K562 (cell line): ENCODE data around the gene EMX2. TPM values are rescaled to one million over a fixed set of nuclear protein-coding genes. Genes with fewer than 3 reads are reported as not detected.

Source experiments
- ATAC-seq: fragments of 200-7000 bp; cut with Tn5 transposase; 3 replicates; pipeline ENCODE4 v1.9.1; 2020; ENCODE audit warnings: moderate library complexity
- BruUV-seq: library from RNA; stranded (reverse); fragments of 400-500 nt; replicated peaks from 2 replicates; lab custom pipeline; 2021; lab: Mats Ljungman, UMichigan
- CTCF ChIA-PET: fragments of 300-600 bp; formaldehyde crosslinking; extraction: SDS; loops from one replicate; lab custom pipeline; 2021; ENCODE audit warnings: low intra/inter-chr PET ratio; lab: Yijun Ruan, JAX
- POLR2A ChIA-PET: fragments of 300-600, 350-650 bp; sonication (Branson Sonifier 250); formaldehyde crosslinking; extraction: SDS; loops from one replicate; lab custom pipeline; 2021; ENCODE audit warnings: antibody characterized with exemption, inconsistent platforms; lab: Yijun Ruan, JAX
- DNase-seq, 4 experiments: peaks; one replicate each; pipeline versions ENCODE4 v3.0.0 to v3.0.0-alpha.2; 2011 to 2018; ENCODE audit warnings: low spot score in 3 of 4, mixed read lengths in 3 of 4; ENCODE audit errors: extremely low read depth in 1 of 4
- FAIRE-seq: peaks from 2 replicates; lab custom pipeline; 2011; peaks lifted over from hg19 to GRCh38; lab: Jason Lieb, UNC
- H2AFZ ChIP-seq: 2 replicates; pipeline ENCODE4 v1.6.0; 2011; ENCODE audit warnings: low read depth, low read length, control low read depth, inconsistent platforms
- H3K27ac ChIP-seq: fragments of 200-600 bp; 3 replicates; pipeline ENCODE4 v1.8.0; 2011; ENCODE audit warnings: low read depth, mild to moderate bottlenecking, control low read depth, inconsistent platforms, low read length, moderate library complexity, mixed read lengths; ENCODE audit errors: extremely low read depth
- H3K27me3 ChIP-seq, 2 experiments: fragments of 300-600 bp in 1 of 2; 2 replicates in 1 of 2; 3 replicates in 1 of 2; pipeline versions ENCODE4 v1.6.0 to v1.8.0; 2011; ENCODE audit warnings: inconsistent platforms in 2 of 2, low read length in 2 of 2, mild to moderate bottlenecking in 1 of 2, mixed read lengths in 1 of 2, moderate library complexity in 1 of 2; ENCODE audit not compliant: control insufficient read depth in 2 of 2, insufficient read depth in 2 of 2
- H3K36me3 ChIP-seq: fragments of 300-600 bp; 3 replicates; pipeline ENCODE4 v1.8.0; 2011; ENCODE audit warnings: mild to moderate bottlenecking, low read length, inconsistent platforms; ENCODE audit not compliant: control insufficient read depth, insufficient read depth
- H3K4me1 ChIP-seq, 2 experiments: fragments of 200-600 bp in 1 of 2; replicated peaks in 1 of 2; 2 replicates in 1 of 2; 3 replicates in 1 of 2; pipeline versions ENCODE4 v1.5.1 to v1.8.0; 2011; ENCODE audit warnings: inconsistent platforms in 2 of 2, low read length in 2 of 2, mild to moderate bottlenecking in 1 of 2, mixed read lengths in 1 of 2, moderate library complexity in 1 of 2; ENCODE audit not compliant: control insufficient read depth in 2 of 2, insufficient read depth in 2 of 2
- H3K4me2 ChIP-seq: 2 replicates; pipeline ENCODE4 v1.6.1; 2011; ENCODE audit warnings: low read length, control low read depth, inconsistent platforms, mixed read lengths; ENCODE audit not compliant: insufficient read depth
- H3K4me3 ChIP-seq: fragments of 200-600 bp; sonication (generic), shearing (Covaris generic); 2 replicates; pipeline ENCODE4 v1.5.1; 2016; ENCODE audit warnings: control low read depth, inconsistent platforms
- H3K79me2 ChIP-seq: fragments of 200-600 bp; 3 replicates; pipeline ENCODE4 v1.8.0; 2011; ENCODE audit warnings: low read length, inconsistent platforms; ENCODE audit not compliant: control insufficient read depth, insufficient read depth
- H3K9ac ChIP-seq, 2 experiments: 2 replicates each; pipeline versions ENCODE4 v1.6.0 to v1.6.1; 2011; ENCODE audit warnings: low read depth in 2 of 2, low read length in 2 of 2, control low read depth in 1 of 2, inconsistent platforms in 1 of 2, mild to moderate bottlenecking in 1 of 2, mixed read lengths in 1 of 2; ENCODE audit not compliant: insufficient read depth in 1 of 2
- H3K9me1 ChIP-seq: one replicate; pipeline ENCODE4 v1.6.0; 2011; ENCODE audit warnings: inconsistent platforms, mild to moderate bottlenecking, low read length, moderate library complexity; ENCODE audit not compliant: control insufficient read depth, insufficient read depth
- H3K9me3 ChIP-seq: replicated peaks from 2 replicates; pipeline ENCODE4 v1.5.1; 2011; ENCODE audit warnings: low read depth, low read length, inconsistent platforms; ENCODE audit not compliant: control insufficient read depth, insufficient read depth
- H4K20me1 ChIP-seq: replicated peaks from 2 replicates; pipeline ENCODE4 v1.6.1; 2011; ENCODE audit warnings: low read length, inconsistent platforms, mixed read lengths; ENCODE audit not compliant: control insufficient read depth, insufficient read depth
- ARNT ChIP-seq, 2 experiments: fragments of 450-650 bp; IDR thresholded peaks; 2 replicates each; pipeline ENCODE4 v1.6.1; 2016; ENCODE audit warnings: mild to moderate bottlenecking in 1 of 2
- E2F3 ChIP-seq: fragments of 250-450 bp; sonication (Bioruptor Pico); IDR thresholded peaks from 2 replicates; pipeline ENCODE4 v1.4.0; 2020; ENCODE audit warnings: mild to moderate bottlenecking
- JUND ChIP-seq, 2 experiments: IDR thresholded peaks; 2 replicates in 1 of 2; 3 replicates in 1 of 2; pipeline ENCODE4 v1.6.1; 2011; ENCODE audit warnings: borderline replicate concordance in 2 of 2, low read depth in 2 of 2, low read length in 2 of 2, improper control_type of control experiment in 1 of 2, missing biosample characterization in 1 of 2, missing genetic modification characterization in 1 of 2, missing genetic modification reagents in 1 of 2
- L3MBTL2 ChIP-seq: fragments of 450-650 bp; IDR thresholded peaks from 2 replicates; pipeline ENCODE4 v1.6.1; 2016; ENCODE audit warnings: mild to moderate bottlenecking, moderate library complexity
- NCOA2 ChIP-seq, 2 experiments: fragments of 450-650 bp; IDR thresholded peaks; 2 replicates each; pipeline ENCODE4 v1.6.1; 2018; ENCODE audit warnings: mild to moderate bottlenecking in 2 of 2, moderate library complexity in 1 of 2; ENCODE audit not compliant: partially characterized antibody in 2 of 2
- SMARCA4 ChIP-seq: fragments of 450-650 bp; IDR thresholded peaks from 2 replicates; pipeline ENCODE4 v1.6.1; 2016
- TBP ChIP-seq: optimal IDR thresholded peaks from 2 replicates; pipeline ENCODE3; 2011; ENCODE audit warnings: low read depth, low read length, improper control_type of control experiment
- ZC3H11A ChIP-seq: IDR thresholded peaks from 2 replicates; pipeline ENCODE4 v1.6.1; 2012; ENCODE audit warnings: low read depth, low read length, improper control_type of control experiment
- ZFP1 ChIP-seq: fragments of 450-650 bp; formaldehyde crosslinking; IDR thresholded peaks from 2 replicates; pipeline ENCODE4 v1.4.0; 2020; ENCODE audit warnings: mild to moderate bottlenecking, mixed read lengths
- ZNF551 ChIP-seq: fragments of 250-450 bp; sonication (Bioruptor Pico); IDR thresholded peaks from 2 replicates; pipeline ENCODE4 v1.5.0; 2021; ENCODE audit warnings: mild to moderate bottlenecking, moderate library complexity
- ZNF717 ChIP-seq: fragments of 250-450 bp; sonication (Bioruptor Pico); IDR thresholded peaks from 2 replicates; pipeline ENCODE4 v1.5.0; 2021
- WGBS: fragments of 100-300 bp; shearing (Covaris generic); methylation state at CpG from one replicate; pipeline ENCODE4 v1.1.6; 2016; ENCODE audit warnings: low coverage, mixed read lengths; ENCODE audit not compliant: insufficient coverage; ENCODE audit errors: missing lambda C conversion rate; 5-methylcytosine and 5-hydroxymethylcytosine counted together
- in situ Hi-C: fragments of 300-500 bp; cut with MboI; formaldehyde crosslinking; loops from 4 replicates; pipeline ENCODE4 v1.15.0; 2018; ENCODE audit warnings: inconsistent platforms, mixed read lengths
- intact Hi-C: fragments of 100-400 bp; cut with micrococcal nuclease; formaldehyde crosslinking; loops from 2 replicates; pipeline ENCODE4 v1.14.2; 2022
- polyA plus RNA-seq, 8 experiments: library from polyadenylated mRNA; depleted of rRNA in 4 of 8; stranded (reverse) in 5 of 8; unstranded in 3 of 8; fragments of >200 nt; fragmentation: Nextera tagmentation in 2 of 8; fragmentation: Illumina TruSeq in 1 of 8; extraction: Ambion mirVana in 2 of 8; extraction: Trizol in 1 of 8; gene quantifications; 2 replicates each; pipeline versions ENCODE4 v1.2.1 to v1.2.3, GENCODE V29; 2011 to 2014; ENCODE audit warnings: inconsistent platforms in 1 of 8, missing spikeins in 1 of 8
- total RNA-seq, 7 experiments: library from RNA; depleted of rRNA in 6 of 7; stranded (reverse); fragments of >200 nt in 6 of 7; fragmentation: Illumina TruSeq in 2 of 7; extraction: Trizol in 2 of 7; gene quantifications; 2 replicates each; pipeline versions ENCODE4 v1.2.1 to v1.2.3, GENCODE V29; 2011 to 2021; ENCODE audit warnings: low replicate concordance in 1 of 7
- TF ChIP-seq, protein P1 (sequence below): IDR thresholded peaks from 2 replicates; pipeline ENCODE4 v1.6.1; 2016; ENCODE audit warnings: missing genetic modification characterization, missing compliant biosample characterization
- TF ChIP-seq, protein P2 (sequence below): sonication (generic); formaldehyde crosslinking; IDR thresholded peaks from 2 replicates; pipeline ENCODE4 v1.8.1; 2022; ENCODE audit warnings: missing genetic modification reagents
- TF ChIP-seq, protein P3 (sequence below): fragments of 250-450 bp; sonication (Bioruptor Pico); IDR thresholded peaks from 2 replicates; pipeline ENCODE4 v1.5.0; 2021
- TF ChIP-seq, protein P4 (sequence below), 2 experiments: IDR thresholded peaks; 2 replicates each; pipeline ENCODE4 v1.6.1; 2012; ENCODE audit warnings: improper control_type of control experiment in 2 of 2, low read depth in 2 of 2, low read length in 2 of 2, borderline replicate concordance in 1 of 2

EMX2 gene
- total and polyA plus RNA-seq, 9 of the 15 experiments (the other 6 are each of a cell fraction or from before 2014, with no cell fraction given), result not detected

DNA sequence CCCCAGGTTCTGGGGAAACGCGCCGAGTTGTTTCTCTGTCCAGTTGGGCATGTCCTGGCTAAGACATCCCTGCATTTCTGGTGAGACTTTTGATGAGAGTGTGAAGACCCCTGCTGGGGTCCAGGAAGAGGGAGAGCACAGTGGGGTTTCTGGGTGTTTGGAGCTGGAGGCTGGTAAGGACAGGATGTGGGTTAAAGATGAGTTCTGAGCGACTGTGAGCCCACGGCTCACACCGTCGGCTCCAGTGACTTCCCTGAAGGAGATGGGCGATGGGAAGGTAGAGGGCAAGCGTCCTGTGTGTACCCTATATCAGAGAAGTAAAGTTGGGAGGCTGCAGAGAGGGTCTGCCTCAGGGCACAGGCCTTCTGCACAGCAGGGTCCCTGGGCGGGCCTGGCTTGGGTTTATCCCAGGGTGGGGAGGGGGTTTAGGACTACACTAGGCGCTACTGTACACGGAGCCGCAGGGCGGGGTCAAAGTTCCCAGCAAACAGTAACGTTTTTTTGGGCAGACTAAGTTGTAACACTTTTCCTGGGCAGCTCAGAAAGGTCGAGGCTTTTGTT, 3.6 kb downstream of the EMX2 start:
- Histone ChIP-seq H4K20me1 (no peaks in the 10 kb centered on the region), H3K27me3 (peaks cover 13 to 59% of the 10 kb centered on the region in 2 experiments), H3K4me1 (peaks cover 0 to 15% of the 10 kb centered on the region in 2 experiments; a peak in 2 of 5 replicates), H3K36me3 (no peaks in the 10 kb centered on the region), H3K9me3 (no peaks in the 10 kb centered on the region), H3K4me2 (no peak overlapping the region), H3K9ac (no peak overlapping the region), H3K27ac (no peak overlapping the region), H3K9me1 (no peaks in the 10 kb centered on the region), H2AFZ (no peak overlapping the region), H3K79me2 (no peaks in the 10 kb centered on the region), H3K4me3 (no peak overlapping the region)
- BruUV-seq, result no TSS peak
- DNase-seq (no peak), ATAC-seq (no peak), FAIRE-seq (no peak)
- no peak for TF ChIP-seq TBP
- TF ChIP-seq ARNT (IDR thresholded peaks at IDR 0.05), result no peak
- TF ChIP-seq ZFP1 (CRISPR knock-in tag), result no peak
- no peak for TF ChIP-seq SMARCA4
- TF ChIP-seq, protein P1, sequence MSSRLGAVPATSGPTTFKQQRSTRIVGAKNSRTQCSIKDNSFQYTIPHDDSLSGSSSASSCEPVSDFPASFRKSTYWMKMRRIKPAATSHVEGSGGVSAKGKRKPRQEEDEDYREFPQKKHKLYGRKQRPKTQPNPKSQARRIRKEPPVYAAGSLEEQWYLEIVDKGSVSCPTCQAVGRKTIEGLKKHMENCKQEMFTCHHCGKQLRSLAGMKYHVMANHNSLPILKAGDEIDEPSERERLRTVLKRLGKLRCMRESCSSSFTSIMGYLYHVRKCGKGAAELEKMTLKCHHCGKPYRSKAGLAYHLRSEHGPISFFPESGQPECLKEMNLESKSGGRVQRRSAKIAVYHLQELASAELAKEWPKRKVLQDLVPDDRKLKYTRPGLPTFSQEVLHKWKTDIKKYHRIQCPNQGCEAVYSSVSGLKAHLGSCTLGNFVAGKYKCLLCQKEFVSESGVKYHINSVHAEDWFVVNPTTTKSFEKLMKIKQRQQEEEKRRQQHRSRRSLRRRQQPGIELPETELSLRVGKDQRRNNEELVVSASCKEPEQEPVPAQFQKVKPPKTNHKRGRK (tag), result no peak
- TF ChIP-seq NCOA2 (IDR thresholded peaks at IDR 0.05; ENCODE audit: partially characterized antibody in 2 of 2), result no peak
- TF ChIP-seq ZNF551 (CRISPR knock-in tag), result no peak
- TF ChIP-seq, protein P2, sequence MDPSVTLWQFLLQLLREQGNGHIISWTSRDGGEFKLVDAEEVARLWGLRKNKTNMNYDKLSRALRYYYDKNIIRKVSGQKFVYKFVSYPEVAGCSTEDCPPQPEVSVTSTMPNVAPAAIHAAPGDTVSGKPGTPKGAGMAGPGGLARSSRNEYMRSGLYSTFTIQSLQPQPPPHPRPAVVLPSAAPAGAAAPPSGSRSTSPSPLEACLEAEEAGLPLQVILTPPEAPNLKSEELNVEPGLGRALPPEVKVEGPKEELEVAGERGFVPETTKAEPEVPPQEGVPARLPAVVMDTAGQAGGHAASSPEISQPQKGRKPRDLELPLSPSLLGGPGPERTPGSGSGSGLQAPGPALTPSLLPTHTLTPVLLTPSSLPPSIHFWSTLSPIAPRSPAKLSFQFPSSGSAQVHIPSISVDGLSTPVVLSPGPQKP (CRISPR knock-in tag), result no peak
- TF ChIP-seq L3MBTL2, result no peak
- no peak for TF ChIP-seq E2F3 (CRISPR knock-in tag)
- TF ChIP-seq, protein P3, sequence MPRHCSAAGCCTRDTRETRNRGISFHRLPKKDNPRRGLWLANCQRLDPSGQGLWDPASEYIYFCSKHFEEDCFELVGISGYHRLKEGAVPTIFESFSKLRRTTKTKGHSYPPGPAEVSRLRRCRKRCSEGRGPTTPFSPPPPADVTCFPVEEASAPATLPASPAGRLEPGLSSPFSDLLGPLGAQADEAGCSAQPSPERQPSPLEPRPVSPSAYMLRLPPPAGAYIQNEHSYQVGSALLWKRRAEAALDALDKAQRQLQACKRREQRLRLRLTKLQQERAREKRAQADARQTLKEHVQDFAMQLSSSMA, result no peak
- no peak for TF ChIP-seq ZC3H11A
- TF ChIP-seq JUND (IDR thresholded peaks at IDR 0.05; ENCODE audit: borderline replicate concordance, low read depth, low read length), result no peak
- TF ChIP-seq JUND (tag; IDR thresholded peaks at IDR 0.05; ENCODE audit: borderline replicate concordance, low read depth, low read length), result no peak
- TF ChIP-seq, protein P4, sequence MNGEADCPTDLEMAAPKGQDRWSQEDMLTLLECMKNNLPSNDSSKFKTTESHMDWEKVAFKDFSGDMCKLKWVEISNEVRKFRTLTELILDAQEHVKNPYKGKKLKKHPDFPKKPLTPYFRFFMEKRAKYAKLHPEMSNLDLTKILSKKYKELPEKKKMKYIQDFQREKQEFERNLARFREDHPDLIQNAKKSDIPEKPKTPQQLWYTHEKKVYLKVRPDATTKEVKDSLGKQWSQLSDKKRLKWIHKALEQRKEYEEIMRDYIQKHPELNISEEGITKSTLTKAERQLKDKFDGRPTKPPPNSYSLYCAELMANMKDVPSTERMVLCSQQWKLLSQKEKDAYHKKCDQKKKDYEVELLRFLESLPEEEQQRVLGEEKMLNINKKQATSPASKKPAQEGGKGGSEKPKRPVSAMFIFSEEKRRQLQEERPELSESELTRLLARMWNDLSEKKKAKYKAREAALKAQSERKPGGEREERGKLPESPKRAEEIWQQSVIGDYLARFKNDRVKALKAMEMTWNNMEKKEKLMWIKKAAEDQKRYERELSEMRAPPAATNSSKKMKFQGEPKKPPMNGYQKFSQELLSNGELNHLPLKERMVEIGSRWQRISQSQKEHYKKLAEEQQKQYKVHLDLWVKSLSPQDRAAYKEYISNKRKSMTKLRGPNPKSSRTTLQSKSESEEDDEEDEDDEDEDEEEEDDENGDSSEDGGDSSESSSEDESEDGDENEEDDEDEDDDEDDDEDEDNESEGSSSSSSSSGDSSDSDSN (IDR thresholded peaks at IDR 0.05; ENCODE audit: borderline replicate concordance in 1 of 2, low read depth in 2 of 2, low read length in 2 of 2), result no peak
- no peak for TF ChIP-seq ZNF717
- POLR2A ChIA-PET, result interaction anchor here (1.2 kb wide), 1 partner anchor 43 kb away, joined by 4 read pairs; no protein-coding TSS in a partner anchor
- CTCF ChIA-PET, result no interaction called here
- intact Hi-C loops, result no loop called here
- 0% methylated on average over 12 of the region's 16 CpGs for WGBS
- in situ Hi-C loops, result loop anchor here (25.0 kb wide), 1 partner anchor 691 kb away; no protein-coding TSS in a partner anchor
